ENCODE results near the gene PRR23E. TPM values are rescaled to one million over a fixed set of nuclear protein-coding genes. Genes with fewer than 3 reads are reported as not detected.

PRR23E gene
- total RNA-seq (not detected in 2 replicates), polyA plus RNA-seq (not detected in 2 replicates)

- no peak for DNase-seq (ENCODE audit: low read depth in 1 of 2, low spot score in 1 of 2)
- TF ChIP-seq, protein P1, sequence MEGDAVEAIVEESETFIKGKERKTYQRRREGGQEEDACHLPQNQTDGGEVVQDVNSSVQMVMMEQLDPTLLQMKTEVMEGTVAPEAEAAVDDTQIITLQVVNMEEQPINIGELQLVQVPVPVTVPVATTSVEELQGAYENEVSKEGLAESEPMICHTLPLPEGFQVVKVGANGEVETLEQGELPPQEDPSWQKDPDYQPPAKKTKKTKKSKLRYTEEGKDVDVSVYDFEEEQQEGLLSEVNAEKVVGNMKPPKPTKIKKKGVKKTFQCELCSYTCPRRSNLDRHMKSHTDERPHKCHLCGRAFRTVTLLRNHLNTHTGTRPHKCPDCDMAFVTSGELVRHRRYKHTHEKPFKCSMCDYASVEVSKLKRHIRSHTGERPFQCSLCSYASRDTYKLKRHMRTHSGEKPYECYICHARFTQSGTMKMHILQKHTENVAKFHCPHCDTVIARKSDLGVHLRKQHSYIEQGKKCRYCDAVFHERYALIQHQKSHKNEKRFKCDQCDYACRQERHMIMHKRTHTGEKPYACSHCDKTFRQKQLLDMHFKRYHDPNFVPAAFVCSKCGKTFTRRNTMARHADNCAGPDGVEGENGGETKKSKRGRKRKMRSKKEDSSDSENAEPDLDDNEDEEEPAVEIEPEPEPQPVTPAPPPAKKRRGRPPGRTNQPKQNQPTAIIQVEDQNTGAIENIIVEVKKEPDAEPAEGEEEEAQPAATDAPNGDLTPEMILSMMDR (IDR thresholded peaks at IDR 0.05; ENCODE audit: low read depth, low read length), result no peak
- Histone ChIP-seq H3K36me3 (no peaks in the 10 kb centered on the region), H3K4me1 (ENCODE audit: low read depth) (no peaks in the 10 kb centered on the region), H3K4me3 (no peak within 1 kb of the TSS), H3K27ac (no peak within 1 kb of the TSS), H3K27me3 (no peaks in the 10 kb centered on the region), H3K9me3 (ENCODE audit: low read depth) (no peaks in the 10 kb centered on the region)
These were observed at the start of gene PRR23E for GRCh38 chr3:127192576-127193232. TSS of gene PRR23E (plus strand) at chr3:127193131. CDS start at chr3:127196686, 3,555 bp downstream.

- no peaks in the 10 kb centered on the region for H3K27me3 ChIP-seq
- H3K4me1 ChIP-seq (ENCODE audit: low read depth), result no peaks in the 10 kb centered on the region
- no peak overlapping the region for H3K4me3 ChIP-seq
- H3K36me3 ChIP-seq, result no peaks in the 10 kb centered on the region
- TF ChIP-seq, protein P1 (IDR thresholded peaks at IDR 0.05; ENCODE audit: low read depth, low read length), result no peak
- no peak overlapping the region for H3K27ac ChIP-seq
- no peaks in the 10 kb centered on the region for H3K9me3 ChIP-seq (ENCODE audit: low read depth)
- no peak for DNase-seq (ENCODE audit: low read depth in 1 of 2, low spot score in 1 of 2)
These were observed 49.8 kb upstream of the PRR23E start for GRCh38 chr3:127143172-127143571.

DNA sequence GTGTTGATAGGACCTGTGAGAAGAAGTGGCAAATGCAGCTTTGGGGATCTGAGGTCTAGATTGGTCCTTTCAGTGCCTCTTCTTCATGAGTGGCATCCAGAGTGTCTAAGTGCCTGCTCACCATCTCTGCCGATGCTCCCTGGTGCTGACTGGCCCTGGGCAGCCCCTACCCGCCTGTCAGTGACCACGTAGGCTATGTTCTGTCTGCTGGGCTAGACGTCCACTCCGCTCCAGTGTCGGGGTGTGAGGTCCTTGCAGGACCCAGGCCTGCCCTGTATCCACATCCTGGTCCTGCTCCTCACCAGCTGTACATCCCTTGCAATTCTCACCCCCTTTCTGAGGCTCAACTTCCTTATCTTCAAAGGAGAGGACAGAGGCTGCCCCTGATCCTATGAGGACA lies 48.3 kb upstream of the PRR23E start:
- TF ChIP-seq, protein P1 (IDR thresholded peaks at IDR 0.05; ENCODE audit: low read depth, low read length), result no peak
- no peak overlapping the region for H3K4me3 ChIP-seq

GRCh38 chr3:127145266-127145665 lies 47.7 kb upstream of the PRR23E start:
- TF ChIP-seq, protein P1 (IDR thresholded peaks at IDR 0.05; ENCODE audit: low read depth, low read length), result no peak
- Histone ChIP-seq H3K4me1 (ENCODE audit: low read depth) (no peaks in the 10 kb centered on the region), H3K36me3 (no peaks in the 10 kb centered on the region), H3K9me3 (ENCODE audit: low read depth) (no peaks in the 10 kb centered on the region), H3K4me3 (no peak overlapping the region), H3K27ac (no peak overlapping the region), H3K27me3 (no peaks in the 10 kb centered on the region)
- no peak for DNase-seq (ENCODE audit: low read depth in 1 of 2, low spot score in 1 of 2)

More for the DNA sequence above, 48.3 kb upstream of the PRR23E start:
- DNase-seq (ENCODE audit: low read depth in 1 of 2, low spot score in 1 of 2), result no peak
- H3K27me3 ChIP-seq, result no peaks in the 10 kb centered on the region
- no peaks in the 10 kb centered on the region for H3K9me3 ChIP-seq (ENCODE audit: low read depth)
- no peaks in the 10 kb centered on the region for H3K4me1 ChIP-seq (ENCODE audit: low read depth)
- no peak overlapping the region for H3K27ac ChIP-seq
- H3K36me3 ChIP-seq, result no peaks in the 10 kb centered on the region

GRCh38 chr3:127147291-127147885 lies 45.5 kb upstream of the PRR23E start:
- H3K27me3 ChIP-seq, result no peaks in the 10 kb centered on the region
- TF ChIP-seq, protein P1 (IDR thresholded peaks at IDR 0.05; ENCODE audit: low read depth, low read length), result no peak
- H3K27ac ChIP-seq, result no peak overlapping the region
- H3K4me3 ChIP-seq, result no peak overlapping the region
- no peaks in the 10 kb centered on the region for H3K4me1 ChIP-seq (ENCODE audit: low read depth)
- no peaks in the 10 kb centered on the region for H3K36me3 ChIP-seq
- H3K9me3 ChIP-seq (ENCODE audit: low read depth), result no peaks in the 10 kb centered on the region
- no peak for DNase-seq (ENCODE audit: low read depth in 1 of 2, low spot score in 1 of 2)
